GM08714 (cell line): Measurements from ENCODE around the gene CEBPG.

Experiments
- H3K4me3 ChIP-seq: fragments of 200-500 bp; sonication (Bioruptor generic); 2 replicates; pipeline ENCODE4 v1.5.1; 2014; ENCODE audit warnings: mild to moderate bottlenecking, low read length, inconsistent platforms
- ZNF274 ChIP-seq: IDR thresholded peaks from 2 replicates; pipeline ENCODE4 v1.6.1; 2012; ENCODE audit warnings: mild to moderate bottlenecking, low read depth, low read length

The CEBPG gene

DNA sequence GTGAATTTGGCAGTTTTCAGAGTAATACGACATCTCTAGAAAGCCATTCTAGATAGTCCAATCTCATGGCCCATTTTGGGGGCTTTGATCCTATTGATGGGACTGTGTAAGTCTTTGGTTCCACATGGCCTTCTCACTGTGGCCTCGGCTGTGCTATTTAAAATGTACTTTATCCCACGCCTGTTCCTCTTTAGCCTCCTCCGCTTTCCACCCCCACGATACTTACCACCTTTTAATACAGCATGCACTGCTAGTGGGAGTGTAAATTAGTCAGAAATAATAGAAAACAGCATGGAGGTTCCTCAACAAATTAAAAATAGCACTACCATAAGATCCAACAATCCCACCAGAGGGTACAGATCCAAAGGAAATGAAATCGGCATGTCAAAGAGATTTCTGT lies 28.3 kb upstream of the CEBPG start:
- no peak overlapping the region for H3K4me3 ChIP-seq
- TF ChIP-seq ZNF274: no peak

DNA sequence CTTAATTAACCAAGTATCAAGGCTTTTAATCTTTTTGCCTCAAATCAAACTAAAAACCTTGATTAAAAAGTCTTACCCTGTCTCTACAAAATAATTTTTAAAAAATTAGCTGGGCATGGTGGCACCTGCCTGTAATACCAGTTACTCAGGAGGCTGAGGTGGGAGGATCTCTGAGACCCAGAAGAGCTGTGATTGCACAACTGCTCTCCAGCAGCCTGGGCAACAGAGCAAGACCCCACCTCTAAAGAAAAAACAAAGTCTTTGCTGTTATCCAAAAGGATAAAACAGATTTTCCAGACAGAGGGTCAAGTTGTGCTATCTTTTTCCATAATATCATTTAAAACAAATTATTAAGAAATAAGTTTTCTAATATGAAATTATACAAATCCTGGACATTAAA lies 26.8 kb upstream of the CEBPG start:
- TF ChIP-seq ZNF274: no peak
- no peak overlapping the region for H3K4me3 ChIP-seq

GRCh38 chr19:33347300-33347699 lies 26.2 kb upstream of the CEBPG start:
- H3K4me3 ChIP-seq: no peak overlapping the region
- TF ChIP-seq ZNF274: no peak

DNA sequence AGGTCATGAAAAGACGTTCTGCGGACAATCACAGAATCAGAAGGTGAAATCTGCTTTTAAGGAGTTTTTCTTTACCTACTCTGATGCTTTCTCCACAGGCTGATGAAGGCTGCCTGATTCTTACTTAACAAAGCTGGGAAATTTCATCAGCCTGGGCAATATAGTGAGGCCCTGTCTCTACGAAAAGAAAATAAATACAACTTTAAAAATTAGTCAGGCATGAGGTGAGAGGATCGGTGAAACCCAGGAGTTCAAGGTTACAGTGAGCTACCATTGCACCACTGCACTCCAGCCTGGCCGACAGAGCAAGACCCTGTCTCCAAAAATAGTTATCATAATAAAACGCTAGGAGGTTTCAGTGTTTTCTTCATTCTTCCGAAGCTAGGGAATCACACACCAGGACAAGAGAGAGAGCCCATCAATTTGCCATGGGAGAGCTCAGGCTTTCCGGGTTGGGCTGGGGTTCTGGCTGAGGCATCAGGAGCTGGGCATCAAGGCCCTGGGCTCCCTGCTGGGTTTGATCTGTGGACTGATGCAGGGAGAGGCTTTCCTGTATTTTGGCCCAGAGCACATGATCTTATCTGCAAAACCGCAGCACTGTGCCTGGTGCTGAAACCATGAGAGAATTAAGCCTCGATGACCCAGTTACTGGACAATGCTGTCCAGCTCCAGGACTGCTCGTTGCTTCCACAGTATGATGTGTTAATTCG lies 25.1 kb upstream of the CEBPG start:
- no peak for TF ChIP-seq ZNF274
- no peak overlapping the region for H3K4me3 ChIP-seq

- H3K4me3 ChIP-seq: no peak overlapping the region
- no peak for TF ChIP-seq ZNF274
These were observed 23.9 kb upstream of the CEBPG start for GRCh38 chr19:33349319-33350289.

DNA sequence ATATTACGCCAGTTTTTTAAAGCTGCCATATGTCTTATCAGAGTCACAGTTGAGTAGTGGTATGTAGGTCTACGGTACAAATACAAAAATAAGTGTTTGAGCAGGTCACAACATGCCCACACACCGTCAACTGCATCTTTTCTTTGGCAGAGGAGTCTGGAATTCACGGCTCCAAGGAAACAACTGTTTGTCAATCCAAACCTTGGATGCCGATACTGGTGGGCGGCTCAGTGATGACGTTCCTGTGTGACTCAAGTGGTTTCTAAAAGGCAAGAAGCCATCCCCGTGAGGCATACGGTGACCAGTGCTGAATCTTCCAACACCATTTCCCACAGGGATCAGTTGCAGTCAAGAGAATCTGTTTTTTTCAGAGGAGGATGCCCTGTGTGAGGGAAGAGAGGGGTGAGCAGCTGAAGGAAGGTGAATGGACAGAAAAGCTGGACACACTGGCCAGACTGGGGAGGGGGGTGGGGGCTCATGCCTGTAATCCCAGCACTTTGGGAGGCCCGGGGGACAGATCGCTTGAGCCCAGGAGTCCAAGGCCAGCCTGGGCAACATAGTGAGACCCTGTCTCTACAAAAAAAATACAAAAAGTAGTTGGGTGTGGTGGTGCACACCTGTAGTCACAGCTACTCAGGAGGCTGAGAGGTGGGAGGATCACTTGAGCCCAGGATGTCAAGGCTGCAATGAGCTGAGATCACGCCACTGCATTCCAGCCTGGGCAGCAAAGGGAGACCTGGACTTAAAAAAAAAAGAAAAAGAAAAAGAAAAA lies 22.8 kb upstream of the CEBPG start:
- no peak for TF ChIP-seq ZNF274
- no peak overlapping the region for H3K4me3 ChIP-seq

DNA sequence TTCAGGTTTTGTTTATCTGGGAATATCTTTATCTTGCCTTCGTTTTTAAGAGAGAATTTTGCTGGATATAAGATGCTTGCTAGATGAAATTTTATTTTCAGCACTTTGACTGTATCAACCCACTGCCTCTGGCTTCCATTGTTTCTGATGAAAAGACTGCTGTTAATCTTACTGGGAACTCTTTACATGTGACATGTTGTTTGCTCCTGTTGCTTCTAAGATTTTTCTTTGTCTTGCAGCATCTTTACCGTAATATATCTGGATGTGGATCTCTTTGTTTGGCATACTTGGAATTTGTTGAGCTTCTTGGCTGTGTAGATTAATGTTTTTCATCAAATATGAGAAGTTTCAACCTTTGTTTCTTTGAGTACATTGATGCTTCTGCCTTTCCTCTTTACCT lies 18.0 kb upstream of the CEBPG start:
- no peak overlapping the region for H3K4me3 ChIP-seq
- TF ChIP-seq ZNF274: no peak

- TF ChIP-seq ZNF274: no peak
- H3K4me3 ChIP-seq: no peak overlapping the region
These were observed 16.0 kb upstream of the CEBPG start for GRCh38 chr19:33357556-33357955.

GRCh38 chr19:33358408-33358807 lies 15.1 kb upstream of the CEBPG start:
- no peak overlapping the region for H3K4me3 ChIP-seq
- TF ChIP-seq ZNF274: no peak

DNA sequence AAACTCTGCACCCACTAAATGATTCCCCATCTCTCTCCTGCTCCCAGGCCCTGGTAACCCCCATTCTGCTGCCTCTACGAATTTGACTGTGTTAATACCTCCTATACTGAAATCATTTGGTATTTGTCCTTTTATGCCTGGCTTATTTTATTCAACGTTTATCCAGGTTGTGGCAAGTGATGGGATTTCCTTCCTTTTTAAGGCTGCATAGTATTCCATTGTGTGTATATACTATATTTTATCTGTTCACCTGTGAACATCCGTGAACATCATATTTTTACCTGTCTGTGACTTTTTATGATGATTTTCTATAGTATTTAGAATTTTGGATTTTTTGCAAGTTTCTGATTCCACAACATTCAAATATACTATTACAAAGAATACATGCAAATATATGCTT lies 13.9 kb upstream of the CEBPG start:
- H3K4me3 ChIP-seq: no peak overlapping the region
- no peak for TF ChIP-seq ZNF274

GRCh38 chr19:33362508-33363228 lies 10.8 kb upstream of the CEBPG start:
- no peak for TF ChIP-seq ZNF274
- H3K4me3 ChIP-seq: no peak overlapping the region

DNA sequence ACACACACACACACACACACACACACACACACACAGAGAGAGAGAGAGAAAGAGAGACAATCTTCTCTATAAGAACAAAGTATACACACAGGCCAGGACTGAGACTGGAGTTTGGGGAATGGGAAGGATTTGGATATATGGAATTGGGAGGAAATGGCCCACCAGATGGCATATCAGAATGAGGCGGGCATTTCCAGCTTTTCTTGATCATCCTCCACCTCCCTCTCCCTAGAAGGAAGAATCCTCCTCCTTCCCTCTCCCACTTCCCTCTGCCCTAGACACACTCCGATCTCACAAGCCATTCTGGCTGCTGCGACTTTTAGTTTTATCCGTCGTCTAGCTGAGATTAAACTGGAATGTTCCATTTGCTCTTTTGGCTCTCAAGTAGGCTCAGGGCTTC lies 10.0 kb upstream of the CEBPG start:
- no peak for TF ChIP-seq ZNF274
- no peak overlapping the region for H3K4me3 ChIP-seq

DNA sequence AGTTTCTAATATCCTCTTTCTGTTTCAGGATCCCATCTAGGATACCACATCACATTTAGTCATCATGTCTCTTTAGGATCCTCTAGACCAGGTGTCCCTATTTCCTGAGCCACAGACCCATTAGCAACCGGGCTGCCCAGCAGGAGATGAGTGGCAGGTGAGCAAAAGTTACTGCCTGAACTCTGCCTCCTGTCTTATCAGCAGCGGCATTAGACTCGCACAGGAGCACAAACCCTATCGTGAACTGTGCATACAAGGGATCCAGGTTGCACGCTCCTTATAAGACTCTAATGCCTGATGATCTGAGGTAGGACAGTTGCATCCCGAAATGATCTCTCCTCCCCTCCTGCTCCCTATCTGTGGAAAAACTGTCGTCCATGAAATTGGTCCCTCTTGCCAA lies 7.8 kb upstream of the CEBPG start:
- TF ChIP-seq ZNF274: no peak
- no peak overlapping the region for H3K4me3 ChIP-seq

- no peak overlapping the region for H3K4me3 ChIP-seq
- TF ChIP-seq ZNF274: no peak
These were observed 7.4 kb upstream of the CEBPG start for GRCh38 chr19:33366127-33366526.
